GM18505 (cell line): ENCODE data around the gene MAPRE2.
A peak's percentile ranks its signal among the peaks of the same experiment; 100 is the strongest.

ENCODE experiments used
- ATAC-seq: cut with Tn5 transposase; IDR thresholded peaks from one replicate; pipeline ENCODE4 v1.9.1; 2021; ENCODE audit not compliant: unreplicated experiment
- POLR2A ChIP-seq: IDR thresholded peaks from 4 replicates; pipeline ENCODE4 v1.6.1; 2011; ENCODE audit warnings: borderline replicate concordance; ENCODE audit not compliant: insufficient read depth, insufficient read length; ENCODE audit errors: extremely low read depth

The MAPRE2 gene

DNA sequence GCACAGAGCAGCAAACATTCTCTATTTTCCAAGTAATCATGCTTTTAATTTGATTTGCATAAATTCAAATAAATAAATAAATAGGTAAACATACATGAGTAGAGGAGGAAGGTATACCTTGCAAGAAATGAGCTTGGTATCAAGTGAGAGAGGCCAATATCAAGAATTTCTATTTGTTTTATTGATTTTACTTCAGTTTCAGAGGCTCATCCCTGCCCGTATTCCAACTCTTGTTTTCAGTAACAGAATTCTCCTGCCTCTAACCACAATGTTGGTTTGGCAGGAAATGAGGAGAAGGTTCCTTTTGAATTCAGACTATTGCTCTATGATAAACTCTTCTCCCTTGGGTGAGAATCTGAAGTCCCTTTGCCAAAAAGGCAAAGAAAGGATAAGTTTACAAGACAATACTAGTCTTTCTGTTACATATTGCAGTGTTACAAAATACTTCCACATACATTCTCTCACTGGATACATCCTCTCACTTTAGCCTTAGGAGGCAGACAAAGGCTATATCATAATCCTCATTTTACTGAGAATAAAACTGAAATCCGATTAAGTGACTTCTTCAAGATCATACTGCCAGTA lies 131.3 kb downstream of the MAPRE2 start:
- TF ChIP-seq POLR2A = no peak
- no peak for ATAC-seq

DNA sequence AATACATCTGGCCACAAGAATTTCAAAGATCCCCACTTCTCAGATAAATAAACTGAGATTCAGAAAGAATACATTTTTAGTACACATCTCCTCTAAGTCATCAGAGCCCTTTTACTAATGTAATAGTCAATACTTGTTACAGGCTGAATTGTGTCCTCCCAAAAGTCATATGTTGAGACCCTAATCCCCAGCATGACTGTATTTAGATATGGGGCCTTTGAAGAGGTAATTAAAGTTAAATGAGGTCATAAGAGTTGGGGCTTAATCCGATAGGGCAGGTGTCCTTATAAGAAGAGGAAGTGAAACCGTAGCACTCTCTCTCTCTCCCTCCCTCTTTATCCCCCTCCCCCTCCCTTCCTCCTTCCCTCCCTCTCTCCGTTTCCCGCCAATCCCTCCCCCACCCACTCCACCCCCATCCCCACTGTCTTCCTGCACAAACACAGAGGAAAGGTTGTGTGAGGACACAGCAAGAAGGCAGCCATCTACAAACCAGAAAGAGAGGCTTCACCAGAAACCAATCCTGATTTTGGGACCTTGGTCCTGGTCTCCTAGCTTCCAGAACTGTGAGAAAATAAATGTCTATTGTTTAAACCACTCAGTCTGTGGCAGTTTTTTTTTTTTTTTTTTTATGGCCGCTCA lies 133.0 kb downstream of the MAPRE2 start:
- ATAC-seq = peak; percentile 90
- no peak for TF ChIP-seq POLR2A

DNA sequence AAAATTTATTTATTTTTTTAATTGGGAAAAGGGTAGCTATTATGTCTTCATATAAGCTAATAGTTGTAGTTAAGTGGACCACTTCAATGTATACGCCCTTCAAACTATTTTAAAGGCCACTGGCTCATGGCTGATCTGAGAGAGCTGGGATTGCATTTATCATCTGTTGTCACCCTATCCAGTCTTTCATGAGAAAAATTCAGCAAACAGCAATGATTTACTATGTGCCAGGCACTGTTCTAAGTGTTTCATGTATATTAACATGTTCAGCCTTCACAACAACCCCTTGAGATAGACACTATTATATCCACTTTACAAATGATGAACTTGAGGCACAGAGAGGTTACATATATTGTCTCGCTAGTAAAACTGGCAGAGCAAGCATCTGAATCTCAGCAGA lies 133.5 kb downstream of the MAPRE2 start:
- TF ChIP-seq POLR2A = no peak
- no peak for ATAC-seq

DNA sequence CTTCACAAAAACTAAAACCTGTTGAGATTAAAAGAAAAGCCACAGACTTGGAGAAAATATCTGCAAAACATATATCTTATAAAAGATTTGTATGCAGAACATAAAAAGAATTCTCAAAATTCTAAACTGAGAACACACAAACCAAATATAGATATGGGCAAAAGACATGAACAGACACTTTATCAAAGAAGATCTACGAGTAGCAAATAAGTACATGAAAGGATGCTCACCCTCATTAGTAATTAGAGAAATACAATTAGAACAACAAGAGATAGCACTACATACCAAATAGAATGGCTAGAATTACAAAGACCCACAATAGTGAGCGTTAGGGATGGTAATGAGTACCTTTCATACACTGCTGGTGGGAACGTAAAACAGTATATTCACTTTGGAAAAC lies 135.7 kb downstream of the MAPRE2 start:
- no peak for TF ChIP-seq POLR2A
- no peak for ATAC-seq

DNA sequence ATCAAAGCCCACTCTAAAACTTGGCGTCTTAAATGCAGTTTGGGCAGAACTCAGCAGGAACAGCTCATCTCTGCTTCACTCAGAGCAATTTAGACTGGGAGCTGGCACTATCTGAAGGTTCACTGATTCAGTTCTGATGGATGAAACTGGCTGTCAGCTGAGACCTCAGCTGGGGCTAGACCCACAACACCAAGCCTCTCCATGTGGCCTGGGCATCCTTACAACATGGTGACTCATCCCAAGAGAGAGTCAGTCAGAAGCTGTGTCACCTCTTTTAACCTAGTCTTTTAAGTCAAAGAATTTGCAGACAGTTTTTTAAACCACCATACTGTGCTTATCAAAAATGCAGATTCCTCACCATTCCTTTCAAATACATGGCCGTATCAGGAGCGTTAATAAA lies 137.0 kb downstream of the MAPRE2 start:
- no peak for TF ChIP-seq POLR2A
- no peak for ATAC-seq

DNA sequence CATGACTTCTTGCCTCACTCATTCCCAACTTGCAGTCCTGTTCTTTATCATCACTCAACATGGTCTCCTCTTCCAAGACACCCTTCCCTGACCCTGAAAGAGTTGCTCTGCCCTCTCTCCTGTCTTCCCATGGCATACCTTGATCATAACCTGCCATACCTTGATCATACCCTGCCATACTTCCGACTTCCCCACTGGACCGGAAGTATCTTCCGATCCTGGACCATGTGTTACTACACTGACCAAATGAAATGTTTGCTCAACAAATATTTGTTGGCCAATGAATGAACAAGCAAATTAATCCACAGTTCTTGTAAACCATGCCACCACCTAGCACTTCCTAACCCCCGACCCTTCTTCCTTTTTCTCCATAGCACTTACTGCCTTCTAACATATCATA lies 138.7 kb downstream of the MAPRE2 start:
- no peak for ATAC-seq
- TF ChIP-seq POLR2A = no peak

DNA sequence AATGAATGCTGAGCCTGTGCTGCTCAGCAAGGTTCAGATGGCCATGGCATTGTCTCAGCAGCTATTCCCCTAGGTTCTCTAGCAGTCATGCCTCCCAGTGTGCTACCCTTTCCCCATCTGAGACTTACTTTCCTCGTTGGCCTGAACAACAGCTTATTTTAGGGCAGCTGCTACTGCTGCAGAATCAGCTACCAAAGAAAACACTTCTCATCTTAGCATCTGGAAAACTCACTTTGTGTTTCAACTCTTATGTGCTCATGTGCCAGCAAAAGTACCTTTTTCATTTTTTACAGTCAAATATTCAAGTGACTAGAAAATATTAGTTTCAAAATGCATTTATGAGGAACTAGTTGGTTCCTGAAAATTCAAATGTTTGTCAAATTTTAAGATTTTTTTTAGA lies 139.2 kb downstream of the MAPRE2 start:
- no peak for TF ChIP-seq POLR2A
- no peak for ATAC-seq

DNA sequence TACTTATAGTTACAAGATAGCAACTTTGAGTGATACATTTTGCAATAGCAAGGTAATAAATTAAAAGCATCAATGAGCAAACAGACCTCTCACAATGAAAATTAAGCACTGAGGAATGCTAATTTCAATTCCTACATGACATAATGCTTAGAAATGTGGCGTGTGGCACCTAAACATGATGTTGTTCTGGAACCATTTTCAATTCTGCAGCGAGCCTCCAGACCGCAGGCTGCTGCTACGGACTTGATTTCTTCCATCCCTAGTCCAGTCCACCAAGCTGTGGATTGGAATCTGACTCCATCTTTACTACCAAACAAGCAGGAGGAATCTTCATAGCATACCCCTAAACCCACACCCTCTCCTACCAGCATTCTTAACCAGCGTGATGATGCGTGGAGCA lies 140.9 kb downstream of the MAPRE2 start:
- ATAC-seq = no peak
- no peak for TF ChIP-seq POLR2A

DNA sequence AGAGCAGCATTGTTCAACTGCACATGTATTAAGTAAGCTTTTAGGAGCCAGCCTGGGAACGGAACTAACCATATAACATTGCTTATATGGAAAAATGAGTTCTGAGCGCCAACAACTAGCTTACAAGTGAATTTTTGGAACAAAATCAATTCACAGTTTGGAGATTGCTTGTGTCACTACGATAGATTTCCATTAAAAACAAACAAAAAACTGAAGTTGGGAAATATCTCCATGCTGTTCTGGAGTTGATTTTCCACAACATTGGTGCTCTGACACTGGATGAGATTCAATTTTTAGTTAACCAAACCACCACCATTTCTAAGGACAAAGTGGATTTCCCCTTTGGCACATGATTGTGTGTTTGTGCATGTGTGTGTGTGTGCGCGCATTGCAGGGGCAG lies 142.7 kb downstream of the MAPRE2 start:
- no peak for TF ChIP-seq POLR2A
- no peak for ATAC-seq

DNA sequence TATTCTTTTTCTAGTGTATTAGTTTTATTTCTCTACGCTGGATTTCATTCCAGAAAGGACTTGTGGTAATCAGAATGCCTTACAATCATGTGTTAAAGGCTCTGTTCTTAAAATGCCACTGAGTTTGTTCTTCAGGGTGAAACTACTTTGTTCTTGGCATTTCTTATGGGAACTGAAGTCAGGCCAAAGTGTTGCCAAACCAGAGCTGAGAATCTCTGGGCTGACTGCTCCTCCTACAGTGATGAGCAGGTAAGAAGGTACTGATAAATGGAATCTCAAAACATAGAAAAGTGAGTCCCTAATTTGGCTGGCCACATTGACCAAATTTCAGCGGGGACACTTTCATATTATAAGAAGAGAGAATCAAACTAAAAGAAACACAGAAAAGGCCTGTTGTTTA lies 144.6 kb downstream of the MAPRE2 start:
- ATAC-seq = no peak
- no peak for TF ChIP-seq POLR2A

DNA sequence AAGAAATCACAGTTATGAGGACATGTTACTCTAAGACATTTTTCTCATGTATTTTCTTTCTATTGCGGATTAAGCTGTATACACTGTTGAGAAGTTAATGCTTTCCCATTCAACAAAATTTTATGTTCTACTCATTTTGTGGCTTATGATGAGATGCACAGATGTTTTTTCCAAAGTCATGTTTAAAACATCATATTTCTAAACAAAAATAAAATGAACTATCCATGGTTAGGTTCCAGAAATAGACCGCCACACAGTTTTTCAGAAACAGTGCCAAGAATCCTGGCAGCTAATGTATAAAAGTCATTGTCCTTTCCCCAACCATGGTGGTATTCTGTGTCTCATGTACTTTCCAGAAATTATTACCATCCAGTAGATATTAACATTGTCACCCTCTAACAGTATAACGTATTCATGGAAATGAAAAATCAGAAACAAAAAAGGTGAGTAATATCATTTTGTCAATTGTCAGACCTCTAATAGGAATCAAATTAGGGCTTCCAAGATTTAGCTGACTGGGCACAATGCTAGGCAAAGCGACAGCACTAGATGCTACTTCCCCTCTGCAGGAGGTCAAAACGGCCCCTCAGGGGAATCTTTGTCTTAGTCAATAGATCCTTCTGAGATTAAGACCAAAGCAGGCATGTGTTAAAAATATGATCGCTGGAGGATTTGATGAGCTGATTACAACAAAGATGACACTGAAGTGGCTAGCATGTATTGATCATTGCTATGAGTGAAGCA lies 145.2 kb downstream of the MAPRE2 start:
- ATAC-seq = no peak
- no peak for TF ChIP-seq POLR2A

DNA sequence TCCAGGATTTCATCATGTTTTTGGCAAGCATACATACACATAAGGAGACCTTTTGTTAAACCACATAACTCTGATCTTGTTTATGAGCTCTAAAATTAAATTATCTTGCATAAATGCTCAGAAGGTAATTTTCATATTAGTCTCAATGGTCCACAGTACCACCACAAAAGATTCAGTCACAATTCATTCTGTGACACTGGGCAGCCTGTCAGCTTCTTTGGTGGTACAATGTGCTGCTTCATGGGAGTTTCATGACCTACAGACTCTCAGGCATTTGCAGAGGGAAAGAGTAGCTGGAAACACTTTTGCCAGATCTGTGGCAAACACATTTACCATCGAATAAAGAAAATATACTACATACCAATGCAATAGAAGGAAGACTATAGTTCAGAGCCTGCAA lies 148.3 kb downstream of the MAPRE2 start:
- no peak for ATAC-seq
- TF ChIP-seq POLR2A = no peak

DNA sequence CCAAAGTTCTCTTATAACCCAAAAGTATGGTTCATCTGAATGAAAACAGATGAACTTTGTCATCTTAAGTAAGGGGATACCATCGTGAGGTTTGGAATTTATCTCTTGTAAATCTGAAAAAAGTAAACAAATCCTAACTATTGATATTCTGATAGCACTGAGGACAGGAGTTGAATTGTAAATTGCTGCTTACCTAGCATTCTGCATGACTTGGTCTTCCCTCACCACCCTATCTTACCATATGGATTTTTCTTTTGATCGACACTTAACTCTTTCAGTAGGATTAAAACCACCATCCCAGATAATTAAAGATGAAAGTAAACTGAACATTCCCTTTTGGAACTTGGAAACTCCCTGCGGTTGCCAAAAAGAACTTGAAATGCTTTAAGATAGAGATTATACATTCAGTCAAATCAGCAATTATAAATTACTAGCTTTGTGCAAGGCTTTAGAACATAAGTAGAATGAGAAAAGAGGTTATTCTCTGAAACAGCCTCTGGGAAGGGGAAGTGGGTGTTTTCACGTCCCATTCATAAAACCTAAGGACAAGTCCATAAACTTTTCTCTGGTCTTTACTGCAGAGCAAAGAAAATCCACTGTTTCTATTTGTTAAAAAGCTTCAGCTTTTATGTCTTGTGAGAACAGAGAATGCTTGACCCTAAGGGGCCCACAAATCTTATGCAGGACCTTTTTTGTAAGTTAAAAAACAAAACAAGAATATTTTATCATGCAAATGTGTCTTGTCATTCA lies 149.9 kb downstream of the MAPRE2 start:
- no peak for TF ChIP-seq POLR2A
- no peak for ATAC-seq

DNA sequence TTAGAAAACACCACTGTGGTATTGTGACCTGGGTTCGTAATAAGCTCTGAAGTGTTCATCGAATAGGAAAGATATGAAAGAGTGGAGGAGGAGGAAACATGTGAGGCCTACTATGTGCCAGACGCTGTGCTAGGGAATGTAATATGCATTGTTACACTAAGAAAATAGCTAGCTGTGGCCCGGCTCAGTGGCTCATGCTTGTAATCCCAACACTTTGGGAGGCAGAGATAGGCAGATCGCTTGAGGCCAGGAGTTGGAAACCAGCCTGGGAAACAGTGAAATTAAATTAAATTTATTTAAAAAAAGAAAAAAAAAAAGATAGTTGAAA lies 150.4 kb downstream of the MAPRE2 start:
- no peak for TF ChIP-seq POLR2A
- ATAC-seq = no peak

DNA sequence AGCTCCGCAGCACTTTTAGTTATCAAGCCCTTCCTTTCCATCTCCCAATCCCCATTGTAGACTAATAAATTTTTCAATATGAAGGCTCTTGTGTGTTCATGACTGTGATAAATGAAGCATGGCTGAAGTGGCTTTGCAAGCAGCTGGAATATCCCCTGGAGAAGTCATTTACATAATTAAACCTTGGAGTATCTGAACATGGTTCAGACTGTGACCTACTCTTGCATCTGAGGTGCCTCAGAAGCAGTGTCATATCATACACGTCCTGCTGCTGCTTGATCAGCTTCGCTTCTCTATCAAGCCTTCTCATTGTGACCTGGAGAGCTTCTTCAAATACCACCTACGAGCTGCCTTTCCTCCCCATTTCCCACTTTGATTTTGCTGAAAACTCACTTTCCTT lies 151.2 kb downstream of the MAPRE2 start:
- TF ChIP-seq POLR2A = no peak
- ATAC-seq = no peak
